SK-N-SH treated with all-trans-retinoic acid at 6 μM for 48 hours (cell line): ENCODE results near the gene TXNRD3.

Experiments
- ATAC-seq: fragments of 200-7000 bp; cut with Tn5 transposase; 3 replicates; pipeline ENCODE4 v1.9.1; 2020; ENCODE audit warnings: mild to moderate bottlenecking, moderate library complexity
- ARNTL ChIP-seq: fragments of 450-650 bp; formaldehyde crosslinking; IDR thresholded peaks from 2 replicates; pipeline ENCODE4 v1.5.0; 2020; ENCODE audit warnings: low read depth, mild to moderate bottlenecking, moderate library complexity, borderline replicate concordance
- BACH2 ChIP-seq: fragments of 250-450 bp; sonication (Bioruptor Pico); IDR thresholded peaks from 2 replicates; pipeline ENCODE4 v1.9.0; 2021; ENCODE audit warnings: mild to moderate bottlenecking, borderline replicate concordance
- CSRNP3 ChIP-seq: fragments of 250-450 bp; sonication (Bioruptor Pico); IDR thresholded peaks from 2 replicates; pipeline ENCODE4 v1.5.1; 2021; ENCODE audit warnings: mild to moderate bottlenecking, moderate library complexity
- ESRRG ChIP-seq: fragments of 250-450 bp; sonication (Bioruptor Pico); IDR thresholded peaks from 2 replicates; pipeline ENCODE4 v1.6.1; 2021; ENCODE audit warnings: mild to moderate bottlenecking
- GLIS3 ChIP-seq: fragments of 250-450 bp; sonication (Bioruptor Pico); IDR thresholded peaks from 2 replicates; pipeline ENCODE4 v1.5.0; 2020; ENCODE audit warnings: mild to moderate bottlenecking, moderate library complexity
- ISL1 ChIP-seq: fragments of 250-450 bp; sonication (Bioruptor Pico); IDR thresholded peaks from 2 replicates; pipeline ENCODE4 v2.1.2; 2022; ENCODE audit warnings: mild to moderate bottlenecking, moderate library complexity
- OSR1 ChIP-seq: fragments of 250-450 bp; sonication (Bioruptor Pico); IDR thresholded peaks from 2 replicates; pipeline ENCODE4 v1.8.0; 2022; ENCODE audit warnings: moderate library complexity, mild to moderate bottlenecking, inconsistent platforms
- PATZ1 ChIP-seq: fragments of 250-450 bp; sonication (Bioruptor Pico); IDR thresholded peaks from 2 replicates; pipeline ENCODE4 v1.8.0; 2020; ENCODE audit warnings: mild to moderate bottlenecking, moderate library complexity, borderline replicate concordance
- PPARA ChIP-seq: fragments of 250-450 bp; sonication (Bioruptor Pico); IDR thresholded peaks from 2 replicates; pipeline ENCODE4 v1.5.0; 2020; ENCODE audit warnings: mild to moderate bottlenecking, borderline replicate concordance
- RARB ChIP-seq: fragments of 250-450 bp; sonication (Bioruptor Pico); IDR thresholded peaks from 2 replicates; pipeline ENCODE4 v1.8.0; 2021; ENCODE audit warnings: mild to moderate bottlenecking, moderate library complexity
- SNAI2 ChIP-seq: fragments of 250-450 bp; sonication (Bioruptor Pico); IDR thresholded peaks from 2 replicates; pipeline ENCODE4 v1.5.0; 2020; ENCODE audit warnings: mild to moderate bottlenecking, moderate library complexity
- TCF4 ChIP-seq: fragments of 250-450 bp; sonication (Bioruptor Pico); IDR thresholded peaks from 2 replicates; pipeline ENCODE4 v1.8.0; 2021; ENCODE audit warnings: mild to moderate bottlenecking, moderate library complexity, borderline replicate concordance
- TOX ChIP-seq: fragments of 250-450 bp; sonication (Bioruptor Pico); IDR thresholded peaks from 2 replicates; pipeline ENCODE4 v1.8.0; 2021; ENCODE audit warnings: mild to moderate bottlenecking, moderate library complexity, borderline replicate concordance
- ZFP30 ChIP-seq: fragments of 450-650 bp; formaldehyde crosslinking; IDR thresholded peaks from 2 replicates; pipeline ENCODE4 v1.5.0; 2022; ENCODE audit warnings: mild to moderate bottlenecking, moderate library complexity
- ZNF565 ChIP-seq: fragments of 450-650 bp; formaldehyde crosslinking; conservative IDR thresholded peaks from 2 replicates; pipeline ENCODE4 v1.5.0; 2020; ENCODE audit warnings: low read depth, mild to moderate bottlenecking, moderate library complexity
- ZNF70 ChIP-seq: fragments of 450-650 bp; formaldehyde crosslinking; IDR thresholded peaks from 2 replicates; pipeline ENCODE4 v1.5.0; 2020; ENCODE audit warnings: mild to moderate bottlenecking, moderate library complexity
- ZNF8 ChIP-seq: fragments of 450-650 bp; formaldehyde crosslinking; IDR thresholded peaks from 2 replicates; pipeline ENCODE4 v1.5.0; 2020; ENCODE audit warnings: mild to moderate bottlenecking, moderate library complexity
- TF ChIP-seq, protein P1 (sequence below): fragments of 250-450 bp; sonication (Bioruptor Pico); IDR thresholded peaks from 2 replicates; pipeline ENCODE4 v1.5.0; 2020; ENCODE audit warnings: mild to moderate bottlenecking, moderate library complexity

The TXNRD3 gene

DNA sequence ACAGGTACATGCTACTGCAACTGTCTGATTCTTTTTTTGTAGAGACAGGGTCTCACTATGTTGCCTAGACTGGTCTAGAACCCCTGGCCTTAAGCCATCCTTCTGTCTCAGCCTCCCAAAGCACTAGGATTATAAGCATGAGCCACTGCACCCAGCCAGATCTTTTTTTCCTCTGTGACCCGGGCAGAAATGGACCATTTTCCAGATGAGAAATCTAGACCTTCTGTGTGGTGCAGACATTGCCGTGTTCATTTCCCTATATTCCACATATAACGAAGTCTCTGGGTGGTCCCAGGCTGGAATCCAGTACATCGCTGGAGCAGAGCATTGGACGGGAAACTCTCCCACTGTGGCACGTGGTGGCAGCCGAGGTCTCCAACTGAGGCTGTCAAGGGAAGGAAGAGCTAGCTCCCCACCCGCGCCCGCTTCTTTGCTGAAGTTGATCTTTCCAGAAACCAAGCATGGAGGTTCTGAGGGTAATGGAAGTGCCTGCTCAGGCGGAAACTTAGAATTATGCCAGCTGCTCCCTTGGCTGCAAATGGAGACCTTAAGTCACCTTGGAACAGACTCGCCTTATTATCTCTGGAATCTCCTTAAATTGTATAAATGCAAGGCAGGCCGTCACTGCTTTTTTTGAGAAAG lies 23.1 kb upstream of the TXNRD3 start (continued):
- TF ChIP-seq, protein P1, sequence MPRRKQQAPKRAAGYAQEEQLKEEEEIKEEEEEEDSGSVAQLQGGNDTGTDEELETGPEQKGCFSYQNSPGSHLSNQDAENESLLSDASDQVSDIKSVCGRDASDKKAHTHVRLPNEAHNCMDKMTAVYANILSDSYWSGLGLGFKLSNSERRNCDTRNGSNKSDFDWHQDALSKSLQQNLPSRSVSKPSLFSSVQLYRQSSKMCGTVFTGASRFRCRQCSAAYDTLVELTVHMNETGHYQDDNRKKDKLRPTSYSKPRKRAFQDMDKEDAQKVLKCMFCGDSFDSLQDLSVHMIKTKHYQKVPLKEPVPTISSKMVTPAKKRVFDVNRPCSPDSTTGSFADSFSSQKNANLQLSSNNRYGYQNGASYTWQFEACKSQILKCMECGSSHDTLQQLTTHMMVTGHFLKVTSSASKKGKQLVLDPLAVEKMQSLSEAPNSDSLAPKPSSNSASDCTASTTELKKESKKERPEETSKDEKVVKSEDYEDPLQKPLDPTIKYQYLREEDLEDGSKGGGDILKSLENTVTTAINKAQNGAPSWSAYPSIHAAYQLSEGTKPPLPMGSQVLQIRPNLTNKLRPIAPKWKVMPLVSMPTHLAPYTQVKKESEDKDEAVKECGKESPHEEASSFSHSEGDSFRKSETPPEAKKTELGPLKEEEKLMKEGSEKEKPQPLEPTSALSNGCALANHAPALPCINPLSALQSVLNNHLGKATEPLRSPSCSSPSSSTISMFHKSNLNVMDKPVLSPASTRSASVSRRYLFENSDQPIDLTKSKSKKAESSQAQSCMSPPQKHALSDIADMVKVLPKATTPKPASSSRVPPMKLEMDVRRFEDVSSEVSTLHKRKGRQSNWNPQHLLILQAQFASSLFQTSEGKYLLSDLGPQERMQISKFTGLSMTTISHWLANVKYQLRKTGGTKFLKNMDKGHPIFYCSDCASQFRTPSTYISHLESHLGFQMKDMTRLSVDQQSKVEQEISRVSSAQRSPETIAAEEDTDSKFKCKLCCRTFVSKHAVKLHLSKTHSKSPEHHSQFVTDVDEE (CRISPR knock-in tag): no peak

- no peak for ATAC-seq
These were observed 22.2 kb upstream of the TXNRD3 start for GRCh38 chr3:126676919-126677705.

DNA sequence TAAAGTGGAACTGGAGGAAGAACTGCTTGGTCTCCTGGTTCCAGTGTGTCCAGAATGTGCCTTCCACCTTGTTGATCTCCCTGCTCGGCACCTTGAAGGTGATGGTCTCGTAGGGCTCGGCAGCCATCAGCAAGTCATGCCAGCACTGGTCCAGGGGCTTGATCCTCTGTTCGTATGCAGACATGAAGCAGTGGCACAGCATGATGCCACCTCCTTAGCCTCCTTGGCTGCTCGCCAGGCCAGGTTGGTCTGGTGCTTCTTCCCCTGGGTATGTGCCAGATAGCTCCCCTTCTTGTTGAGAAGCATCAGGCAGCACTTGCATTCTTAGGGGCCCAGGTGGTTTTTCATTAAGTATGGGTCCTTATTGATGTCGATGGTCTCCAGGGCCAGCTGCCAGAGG lies 17.8 kb upstream of the TXNRD3 start:
- TF ChIP-seq BACH2 (CRISPR knock-in tag) (no peak), ZNF565 (CRISPR knock-in tag) (no peak)
- ATAC-seq: no peak

More at GRCh38 chr3:126676919-126677705, 22.2 kb upstream of the TXNRD3 start:
- no peak for TF ChIP-seq ZNF70 (CRISPR knock-in tag)
- TF ChIP-seq TOX (CRISPR knock-in tag): no peak
- no peak for TF ChIP-seq ARNTL
- TF ChIP-seq TCF4 (CRISPR knock-in tag): no peak
- TF ChIP-seq ZFP30 (CRISPR knock-in tag): no peak
- no peak for TF ChIP-seq OSR1 (CRISPR knock-in tag)

DNA sequence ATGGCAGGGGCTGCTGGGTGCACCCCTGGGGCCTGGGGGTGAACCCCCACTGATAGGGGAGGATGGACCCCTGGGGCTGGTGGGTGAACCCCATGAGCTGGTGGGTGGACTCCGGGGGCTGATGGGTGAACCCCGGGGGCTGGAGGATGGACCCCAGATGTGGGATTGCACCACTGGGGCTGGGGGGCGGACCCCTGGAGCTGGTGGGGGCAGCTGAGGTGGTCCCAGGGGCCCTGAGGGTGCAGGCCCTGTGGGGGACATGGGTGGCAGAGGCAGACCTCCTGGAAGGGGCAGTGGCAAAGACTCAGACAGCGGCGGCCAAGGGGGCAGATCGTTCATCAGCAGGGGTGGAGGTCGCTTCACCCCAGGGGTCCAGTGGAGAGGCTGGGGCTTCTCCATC lies 17.4 kb upstream of the TXNRD3 start:
- no peak for TF ChIP-seq SNAI2
- no peak for TF ChIP-seq ARNTL
- no peak for TF ChIP-seq ESRRG (CRISPR knock-in tag)
- no peak for TF ChIP-seq TOX (CRISPR knock-in tag)
- TF ChIP-seq PPARA (CRISPR knock-in tag): no peak
- TF ChIP-seq ZFP30 (CRISPR knock-in tag): no peak
- TF ChIP-seq RARB: no peak
- no peak for TF ChIP-seq PATZ1 (CRISPR knock-in tag)
- TF ChIP-seq CSRNP3 (CRISPR knock-in tag): no peak
- TF ChIP-seq BACH2 (CRISPR knock-in tag): no peak
- no peak for TF ChIP-seq ZNF8 (CRISPR knock-in tag)
- TF ChIP-seq GLIS3: no peak
- TF ChIP-seq OSR1 (CRISPR knock-in tag): no peak
- ATAC-seq: no peak

DNA sequence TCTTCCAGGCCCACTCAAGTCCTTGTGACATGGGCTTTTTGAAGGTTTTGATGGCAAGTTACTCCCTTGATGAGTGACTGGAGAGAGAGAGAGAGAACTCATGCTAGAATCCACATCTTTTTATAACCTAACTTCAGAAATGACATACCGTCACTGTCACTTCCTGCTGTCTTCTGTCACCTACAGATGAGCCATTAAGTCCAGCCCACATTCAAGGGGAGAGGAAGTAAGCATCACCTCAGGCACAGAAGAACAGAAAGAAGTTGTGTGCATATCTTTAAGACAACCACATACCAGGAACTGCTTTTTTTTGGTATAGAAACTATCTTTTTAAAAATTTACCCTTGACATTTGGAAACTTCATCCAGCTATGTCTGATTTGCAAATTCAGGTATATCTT lies 16.6 kb upstream of the TXNRD3 start:
- ATAC-seq: no peak

More for the DNA sequence above, 16.6 kb upstream of the TXNRD3 start:
- no peak for TF ChIP-seq PATZ1 (CRISPR knock-in tag)
- no peak for TF ChIP-seq GLIS3
- TF ChIP-seq ISL1 (CRISPR knock-in tag): no peak
- TF ChIP-seq RARB: no peak
- no peak for TF ChIP-seq ESRRG (CRISPR knock-in tag)
- no peak for TF ChIP-seq BACH2 (CRISPR knock-in tag)
